ENCODE data around the gene NFIA. TPM values are rescaled to one million over a fixed set of nuclear protein-coding genes. Genes with fewer than 3 reads are reported as not detected.

NFIA gene
- total and polyA plus RNA-seq, 9 of the 15 experiments (the other 6 are each of a cell fraction or from before 2014, with no cell fraction given): 5.3 to 24.9 (median 9.8) TPM

DNA sequence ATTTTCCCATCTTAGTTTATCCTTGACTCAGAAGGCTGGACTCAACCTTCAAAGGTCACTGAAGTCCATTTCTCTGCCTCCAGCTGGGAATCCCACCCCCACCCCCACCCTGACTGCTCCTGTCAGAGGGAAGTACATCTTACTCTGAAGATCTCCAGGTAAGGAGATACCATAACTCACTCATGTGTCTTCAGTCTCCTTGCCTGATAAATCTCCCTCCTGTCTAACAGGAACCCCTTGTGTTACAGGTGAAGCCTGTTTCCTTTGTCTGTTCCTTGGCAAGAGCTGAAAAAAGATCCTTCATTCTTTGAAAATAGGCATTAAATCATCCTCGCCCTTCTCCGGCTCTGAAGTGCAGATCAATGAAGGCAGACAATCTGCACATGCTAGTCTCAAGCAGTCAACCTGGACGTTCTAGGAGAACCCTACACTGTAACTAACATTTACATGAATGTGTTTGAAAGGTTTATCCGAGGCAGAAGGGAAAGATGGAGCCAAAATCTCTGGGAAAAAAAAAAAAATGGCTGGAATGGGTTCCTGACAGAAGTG is 392.0 kb downstream of the NFIA start:
- CTCF ChIA-PET (ENCODE audit: low intra/inter-chr PET ratio): no interaction called here
- in situ Hi-C loops (cut with MboI): loop anchor here (25.0 kb wide), 1 partner anchor 1487 kb away; no protein-coding TSS in a partner anchor
- no peak overlapping the region for H2AFZ ChIP-seq (ENCODE audit: low read depth, low read length)

DNA sequence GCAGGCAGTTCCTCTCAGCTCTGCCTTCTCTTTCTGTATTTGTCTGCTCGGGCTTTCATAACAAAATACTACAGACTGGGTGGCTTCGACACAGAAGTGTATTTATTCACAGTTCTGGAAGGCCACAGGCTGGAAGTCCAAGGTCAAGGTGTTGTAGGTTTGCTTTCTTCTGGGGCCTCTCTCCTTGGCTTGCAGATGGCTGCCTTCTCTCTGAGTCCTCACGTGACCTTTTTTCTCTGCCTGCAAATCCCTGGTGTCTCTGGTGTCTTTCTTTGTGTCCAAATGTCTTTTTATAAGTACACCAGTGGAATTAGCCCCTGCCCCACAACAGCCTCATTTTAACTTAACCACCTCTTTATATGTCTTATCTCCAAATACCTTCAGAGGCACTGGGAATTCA is 392.6 kb downstream of the NFIA start:
- no TSS peak for BruUV-seq (replicated peaks)
- H3K4me3 ChIP-seq: no peak overlapping the region
- no peak overlapping the region for H3K9ac ChIP-seq (ENCODE audit: insufficient read depth in 1 of 2, low read depth in 2 of 2, low read length in 2 of 2)
- no peak overlapping the region for H3K27ac ChIP-seq (ENCODE audit: extremely low read depth, low read depth, low read length)
- in situ Hi-C loops (cut with MboI) (loop anchor here (25.0 kb wide), 1 partner anchor 1488 kb away; no protein-coding TSS in a partner anchor), intact Hi-C loops (cut with micrococcal nuclease) (no loop called here)
- no peak for ATAC-seq
- H3K9me3 ChIP-seq (replicated peaks; ENCODE audit: control insufficient read depth, insufficient read depth, low read depth, low read length): no peaks in the 10 kb centered on the region
- ChIA-PET CTCF (ENCODE audit: low intra/inter-chr PET ratio) (no interaction called here), POLR2A (interaction anchor here (1.8 kb wide), 1 partner anchor 12 kb away, joined by 9 read pairs; no protein-coding TSS in a partner anchor)
- H3K79me2 ChIP-seq (ENCODE audit: control insufficient read depth, insufficient read depth, low read length): no peaks in the 10 kb centered on the region
- H4K20me1 ChIP-seq (replicated peaks; ENCODE audit: control insufficient read depth, insufficient read depth, low read length): no peaks in the 10 kb centered on the region
- H2AFZ ChIP-seq (ENCODE audit: low read depth, low read length): no peak overlapping the region
- no peak overlapping the region for H3K4me2 ChIP-seq (ENCODE audit: insufficient read depth, low read length)
- H3K27me3 ChIP-seq (ENCODE audit: control insufficient read depth in 2 of 2, insufficient read depth in 2 of 2, low read length in 2 of 2): peaks cover 4 to 14% of the 10 kb centered on the region in 2 experiments; a peak in 4 of 5 replicates
- no peak for DNase-seq (ENCODE audit: extremely low read depth in 1 of 4, low spot score in 3 of 4)
- H3K36me3 ChIP-seq (ENCODE audit: control insufficient read depth, insufficient read depth, low read length): no peaks in the 10 kb centered on the region
- WGBS (ENCODE audit: insufficient coverage, low coverage, missing lambda C conversion rate): 0% methylated on average over 3 of the region's 3 CpGs
- H3K9me1 ChIP-seq (ENCODE audit: control insufficient read depth, insufficient read depth, low read length): no peaks in the 10 kb centered on the region
- FAIRE-seq: no peak
- no peaks in the 10 kb centered on the region for H3K4me1 ChIP-seq (replicated peaks in 1 of 2; ENCODE audit: control insufficient read depth in 2 of 2, insufficient read depth in 2 of 2, low read length in 2 of 2)
- no peak for TF ChIP-seq KLF1 (tag; IDR thresholded peaks at IDR 0.05)
- TF ChIP-seq ELF2 (CRISPR knock-in tag; IDR thresholded peaks at IDR 0.05): no peak
- peak; percentile 11; the same call in 1 of the 2 replicates for TF ChIP-seq TFE3 (CRISPR knock-in tag; IDR thresholded peaks at IDR 0.05)
- no peak for TF ChIP-seq ZSCAN32 (CRISPR knock-in tag; IDR thresholded peaks at IDR 0.05)
- TF ChIP-seq, protein P1, sequence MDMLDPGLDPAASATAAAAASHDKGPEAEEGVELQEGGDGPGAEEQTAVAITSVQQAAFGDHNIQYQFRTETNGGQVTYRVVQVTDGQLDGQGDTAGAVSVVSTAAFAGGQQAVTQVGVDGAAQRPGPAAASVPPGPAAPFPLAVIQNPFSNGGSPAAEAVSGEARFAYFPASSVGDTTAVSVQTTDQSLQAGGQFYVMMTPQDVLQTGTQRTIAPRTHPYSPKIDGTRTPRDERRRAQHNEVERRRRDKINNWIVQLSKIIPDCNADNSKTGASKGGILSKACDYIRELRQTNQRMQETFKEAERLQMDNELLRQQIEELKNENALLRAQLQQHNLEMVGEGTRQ (CRISPR knock-in tag; IDR thresholded peaks at IDR 0.05): peak; percentile 51
- TF ChIP-seq, protein P2, sequence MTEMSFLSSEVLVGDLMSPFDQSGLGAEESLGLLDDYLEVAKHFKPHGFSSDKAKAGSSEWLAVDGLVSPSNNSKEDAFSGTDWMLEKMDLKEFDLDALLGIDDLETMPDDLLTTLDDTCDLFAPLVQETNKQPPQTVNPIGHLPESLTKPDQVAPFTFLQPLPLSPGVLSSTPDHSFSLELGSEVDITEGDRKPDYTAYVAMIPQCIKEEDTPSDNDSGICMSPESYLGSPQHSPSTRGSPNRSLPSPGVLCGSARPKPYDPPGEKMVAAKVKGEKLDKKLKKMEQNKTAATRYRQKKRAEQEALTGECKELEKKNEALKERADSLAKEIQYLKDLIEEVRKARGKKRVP (CRISPR knock-in tag; IDR thresholded peaks at IDR 0.05): no peak
- TF ChIP-seq, protein P3, sequence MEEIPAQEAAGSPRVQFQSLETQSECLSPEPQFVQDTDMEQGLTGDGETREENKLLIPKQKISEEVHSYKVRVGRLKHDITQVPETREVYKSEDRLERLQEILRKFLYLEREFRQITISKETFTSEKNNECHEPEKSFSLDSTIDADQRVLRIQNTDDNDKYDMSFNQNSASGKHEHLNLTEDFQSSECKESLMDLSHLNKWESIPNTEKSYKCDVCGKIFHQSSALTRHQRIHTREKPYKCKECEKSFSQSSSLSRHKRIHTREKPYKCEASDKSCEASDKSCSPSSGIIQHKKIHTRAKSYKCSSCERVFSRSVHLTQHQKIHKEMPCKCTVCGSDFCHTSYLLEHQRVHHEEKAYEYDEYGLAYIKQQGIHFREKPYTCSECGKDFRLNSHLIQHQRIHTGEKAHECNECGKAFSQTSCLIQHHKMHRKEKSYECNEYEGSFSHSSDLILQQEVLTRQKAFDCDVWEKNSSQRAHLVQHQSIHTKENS (CRISPR knock-in tag; IDR thresholded peaks at IDR 0.05): no peak

More for the DNA sequence above, 392.0 kb downstream of the NFIA start:
- Histone ChIP-seq H3K4me2 (ENCODE audit: insufficient read depth, low read length) (no peak overlapping the region), H3K4me3 (no peak overlapping the region), H3K79me2 (ENCODE audit: control insufficient read depth, insufficient read depth, low read length) (no peaks in the 10 kb centered on the region), H3K9me3 (replicated peaks; ENCODE audit: control insufficient read depth, insufficient read depth, low read depth, low read length) (no peaks in the 10 kb centered on the region), H3K9ac (ENCODE audit: insufficient read depth in 1 of 2, low read depth in 2 of 2, low read length in 2 of 2) (no peak overlapping the region), H4K20me1 (replicated peaks; ENCODE audit: control insufficient read depth, insufficient read depth, low read length) (no peaks in the 10 kb centered on the region), H3K9me1 (ENCODE audit: control insufficient read depth, insufficient read depth, low read length) (no peaks in the 10 kb centered on the region), H3K27me3 (ENCODE audit: control insufficient read depth in 2 of 2, insufficient read depth in 2 of 2, low read length in 2 of 2) (peaks cover 4 to 14% of the 10 kb centered on the region in 2 experiments; a peak in 4 of 5 replicates), H3K4me1 (replicated peaks in 1 of 2; ENCODE audit: control insufficient read depth in 2 of 2, insufficient read depth in 2 of 2, low read length in 2 of 2) (no peaks in the 10 kb centered on the region), H3K36me3 (ENCODE audit: control insufficient read depth, insufficient read depth, low read length) (no peaks in the 10 kb centered on the region), H3K27ac (ENCODE audit: extremely low read depth, low read depth, low read length) (no peak overlapping the region)
- intact Hi-C loops (cut with micrococcal nuclease): no loop called here
- 5% methylated on average over 4 of the region's 4 CpGs for WGBS (ENCODE audit: insufficient coverage, low coverage, missing lambda C conversion rate)
- no peak for ATAC-seq
- DNase-seq (ENCODE audit: extremely low read depth in 1 of 4, low spot score in 3 of 4): no peak
- BruUV-seq (replicated peaks): no TSS peak
- POLR2A ChIA-PET: interaction anchor here (1.8 kb wide), 1 partner anchor 12 kb away, joined by 9 read pairs; no protein-coding TSS in a partner anchor
- FAIRE-seq: no peak
- TF ChIP-seq HCFC1 (IDR thresholded peaks at IDR 0.05; ENCODE audit: low read depth, low read length) (no peak), STAG1 (CRISPR knock-in tag; IDR thresholded peaks at IDR 0.05; ENCODE audit: borderline replicate concordance) (no peak), POLR2AphosphoS5 (IDR thresholded peaks at IDR 0.05; ENCODE audit: control insufficient read depth, insufficient read depth, low read depth, low read length) (no peak), ZC3H11A (IDR thresholded peaks at IDR 0.05; ENCODE audit: low read depth, low read length) (no peak), DMBX1 (CRISPR knock-in tag; IDR thresholded peaks at IDR 0.05; ENCODE audit: borderline replicate concordance) (no peak), PPARD (CRISPR knock-in tag; IDR thresholded peaks at IDR 0.05) (no peak), HDGF (IDR thresholded peaks at IDR 0.05) (no peak)
